Effector CD8-positive, alpha-beta T cell (primary cell): ENCODE results near the gene PDZRN3.
"Not testable (repeated sequence)": the region's sequence is repeated elsewhere in the genome, so short reads cannot be mapped to it uniquely, and the experiment has no call there.

ENCODE experiments used
- DNase-seq: peaks from one replicate; lab custom pipeline; 2025; lab: John Stamatoyannopoulos, UW

The PDZRN3 gene

GRCh38 chr3:73586628-73587027, 38.1 kb downstream of the PDZRN3 start:
- DNase-seq: no peak

DNA sequence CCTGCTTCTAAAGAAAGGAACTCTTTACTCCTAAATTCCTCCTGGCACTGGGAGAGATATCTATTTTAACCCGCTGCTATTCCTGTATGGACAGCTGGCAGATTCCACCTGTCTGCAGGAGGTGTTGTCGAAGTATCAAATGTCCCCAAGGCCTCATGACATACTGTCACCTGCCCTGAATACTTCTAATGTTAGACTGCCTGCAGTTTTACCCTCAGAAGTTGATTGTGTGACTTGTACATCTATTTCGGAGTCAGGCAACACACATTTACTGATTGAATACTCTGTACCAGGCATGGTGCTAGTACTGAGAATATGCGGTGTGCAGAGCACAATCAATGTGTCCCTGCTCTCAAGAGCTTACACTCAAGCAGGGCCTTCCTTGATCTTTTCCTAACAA, 38.6 kb downstream of the PDZRN3 start:
- no peak for DNase-seq

DNA sequence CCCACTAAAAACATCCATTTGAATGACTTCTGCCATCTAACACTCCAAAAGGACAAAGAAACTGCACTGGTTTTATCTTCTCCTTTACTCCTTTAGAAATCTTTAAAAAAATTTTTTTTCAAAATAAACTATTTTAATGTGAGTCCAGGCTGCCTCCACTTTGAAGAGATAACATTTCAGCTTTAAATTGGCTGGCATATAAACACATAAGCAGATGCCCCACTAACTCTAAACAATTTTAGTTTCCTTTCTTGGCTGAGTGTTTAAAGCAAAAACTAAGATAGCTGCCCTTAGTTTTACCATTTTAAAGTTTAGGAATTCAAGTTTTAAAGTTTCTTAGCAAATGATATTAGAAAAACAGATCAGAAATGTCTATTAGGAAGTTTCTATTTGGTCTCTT, 39.9 kb downstream of the PDZRN3 start:
- no peak for DNase-seq

GRCh38 chr3:73582535-73582934, 42.2 kb downstream of the PDZRN3 start:
- DNase-seq: no peak

DNA sequence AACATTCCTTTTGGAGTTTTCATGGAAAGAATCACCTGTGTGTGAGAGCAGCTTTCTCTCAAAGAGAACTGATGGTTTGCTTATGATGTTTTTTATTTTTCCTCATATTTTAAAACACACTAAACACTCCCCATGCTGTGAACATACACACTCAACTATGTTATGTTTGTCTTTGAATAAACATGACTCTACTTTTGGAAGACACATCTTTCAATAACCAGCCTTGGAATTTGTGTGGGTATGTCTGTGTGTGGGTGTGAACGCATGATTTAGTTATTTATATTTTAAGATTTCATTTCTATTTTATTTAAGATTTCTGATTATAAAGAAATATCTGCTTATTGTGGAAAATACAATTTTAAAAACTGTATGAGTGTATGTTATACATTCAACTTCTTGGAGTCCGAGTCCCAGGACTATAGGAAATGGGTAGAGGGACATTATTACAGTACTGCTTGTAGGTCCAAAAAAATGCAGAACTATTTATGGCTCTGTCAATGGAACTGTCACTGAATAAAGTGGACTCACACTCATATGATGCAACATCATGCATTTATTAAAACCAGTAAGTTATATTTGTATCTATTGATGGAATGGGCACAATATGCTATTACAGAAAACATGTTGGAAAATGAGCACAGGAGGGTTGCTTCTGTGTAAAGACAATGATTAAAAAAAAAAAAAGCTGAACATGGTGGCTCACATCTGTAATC, 43.5 kb downstream of the PDZRN3 start:
- no peak for DNase-seq

- no peak for DNase-seq
These were observed 44.4 kb downstream of the PDZRN3 start for GRCh38 chr3:73580343-73580742.

GRCh38 chr3:73577704-73578103, 47.0 kb downstream of the PDZRN3 start:
- DNase-seq: no peak

GRCh38 chr3:73576999-73577461, 47.7 kb downstream of the PDZRN3 start:
- no peak for DNase-seq

- no peak for DNase-seq
These were observed 48.8 kb downstream of the PDZRN3 start for GRCh38 chr3:73575953-73576352.

- DNase-seq: no peak
These were observed 49.2 kb downstream of the PDZRN3 start for GRCh38 chr3:73575519-73575918.

- DNase-seq: no peak
These were observed 51.5 kb downstream of the PDZRN3 start for GRCh38 chr3:73573204-73573603.

- DNase-seq: no peak
These were observed 52.4 kb downstream of the PDZRN3 start for GRCh38 chr3:73572368-73572767.

- DNase-seq: no peak
These were observed 53.4 kb downstream of the PDZRN3 start for GRCh38 chr3:73571238-73571794.

- DNase-seq: no peak
These were observed 55.4 kb downstream of the PDZRN3 start for GRCh38 chr3:73569246-73569760.

DNA sequence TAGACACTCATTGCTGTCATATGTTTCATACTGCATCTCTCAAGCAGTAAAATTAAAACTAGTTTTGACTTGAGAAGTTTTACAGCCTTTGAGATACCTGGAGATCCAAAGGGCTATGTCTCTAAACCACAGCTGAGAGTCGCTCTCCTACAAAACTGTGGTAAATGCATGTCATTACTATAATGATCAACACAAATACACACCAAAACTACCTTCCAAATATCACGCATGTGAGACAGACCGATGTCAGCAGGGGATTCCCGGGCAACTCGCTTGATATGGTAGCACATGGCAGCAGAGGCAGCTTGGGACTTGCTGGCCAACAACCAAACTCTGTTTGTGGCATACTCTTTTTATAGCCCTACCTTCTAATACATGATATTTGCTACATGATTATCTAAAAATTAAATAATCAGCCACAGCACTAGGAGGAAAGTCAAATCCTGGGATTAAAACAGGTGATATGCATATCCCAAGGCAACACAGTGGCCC, 56.3 kb downstream of the PDZRN3 start:
- DNase-seq: no peak

DNA sequence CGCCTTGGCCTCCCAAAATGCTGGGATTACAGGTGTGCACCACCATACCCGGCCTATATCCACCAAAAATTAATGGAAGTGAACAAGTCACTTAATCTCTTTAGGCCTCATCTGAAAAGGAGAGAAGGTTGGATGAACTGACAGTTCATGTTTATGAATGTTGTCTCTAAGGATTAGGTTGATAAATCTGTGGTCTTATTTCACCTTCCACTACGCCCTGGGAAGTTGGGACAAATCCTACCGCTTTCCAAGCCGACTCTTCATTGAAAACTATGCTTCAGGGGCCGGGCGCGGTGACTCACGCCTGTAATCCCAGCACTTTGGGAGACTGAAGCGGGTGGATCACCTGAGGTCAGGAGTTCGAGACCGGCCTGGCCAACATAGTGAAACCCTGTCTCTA, 59.4 kb downstream of the PDZRN3 start:
- not testable (repeated sequence) for DNase-seq

- DNase-seq: no peak
These were observed 60.7 kb downstream of the PDZRN3 start for GRCh38 chr3:73563896-73564582.

- no peak for DNase-seq
These were observed 63.2 kb downstream of the PDZRN3 start for GRCh38 chr3:73561494-73561893.

DNA sequence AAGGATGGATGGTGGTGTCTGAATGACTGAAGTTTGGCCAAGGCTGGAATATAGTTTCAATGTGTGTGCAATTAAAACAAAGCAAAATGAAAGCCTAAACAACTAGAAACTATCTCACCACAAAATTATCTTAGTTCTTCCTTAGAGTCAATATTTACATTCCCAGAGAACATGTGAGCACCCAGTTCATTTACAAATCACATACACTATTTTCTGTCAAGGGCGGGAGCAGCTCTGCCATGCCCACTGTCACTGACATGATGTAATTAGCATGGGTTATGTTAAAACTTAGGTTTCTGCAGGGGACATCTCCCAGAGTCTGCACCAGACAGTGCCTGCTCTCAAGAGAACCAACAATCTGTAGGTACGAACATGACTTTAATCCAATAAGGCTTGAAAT, 65.0 kb downstream of the PDZRN3 start:
- no peak for DNase-seq

DNA sequence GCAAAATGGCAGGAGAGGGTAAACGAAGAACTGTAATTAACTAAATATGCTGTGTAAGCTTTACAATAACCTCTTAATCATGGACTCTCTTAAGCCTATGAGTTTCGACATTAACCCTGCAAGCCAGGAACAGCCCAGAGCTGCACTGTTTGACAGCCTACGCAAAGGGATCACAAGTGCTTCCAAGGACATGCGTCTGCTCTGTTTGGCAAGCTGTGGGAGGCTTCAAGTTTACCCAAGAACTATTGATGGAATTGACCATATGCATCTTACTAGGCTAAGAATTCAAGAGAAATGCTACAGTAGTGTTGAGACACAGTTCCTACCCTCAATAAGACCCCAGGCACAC, 66.0 kb downstream of the PDZRN3 start:
- no peak for DNase-seq

- no peak for DNase-seq
These were observed 66.6 kb downstream of the PDZRN3 start for GRCh38 chr3:73557986-73558726.
